GM19043 (cell line): ENCODE measurements around the gene CENPC.
"Not testable (repeated sequence)": the region's sequence is repeated elsewhere in the genome, so short reads cannot be mapped to it uniquely, and the experiment has no call there.

Source experiments
- ATAC-seq: cut with Tn5 transposase; IDR thresholded peaks from one replicate; pipeline ENCODE4 v1.9.1; 2021; ENCODE audit warnings: low read depth; ENCODE audit not compliant: unreplicated experiment

The CENPC gene

GRCh38 chr4:67475155-67475554 lies 70.1 kb downstream of the CENPC start:
- no peak for ATAC-seq

- ATAC-seq: no peak
These were observed 74.4 kb downstream of the CENPC start for GRCh38 chr4:67470871-67471270.

GRCh38 chr4:67468830-67469229 lies 76.5 kb downstream of the CENPC start:
- no peak for ATAC-seq

- no peak for ATAC-seq
These were observed 78.6 kb downstream of the CENPC start for GRCh38 chr4:67466751-67467150.

GRCh38 chr4:67465763-67466052 lies 79.6 kb downstream of the CENPC start:
- ATAC-seq: no peak

GRCh38 chr4:67465032-67465762 lies 80.1 kb downstream of the CENPC start:
- no peak for ATAC-seq

- ATAC-seq: no peak
These were observed 84.7 kb downstream of the CENPC start for GRCh38 chr4:67460574-67460973.

GRCh38 chr4:67459164-67459563 lies 86.1 kb downstream of the CENPC start:
- no peak for ATAC-seq

- no peak for ATAC-seq
These were observed 88.6 kb downstream of the CENPC start for GRCh38 chr4:67456577-67457196.

GRCh38 chr4:67452846-67453205 lies 92.5 kb downstream of the CENPC start:
- not testable (repeated sequence) for ATAC-seq

- no peak for ATAC-seq
These were observed 93.0 kb downstream of the CENPC start for GRCh38 chr4:67452100-67452845.

GRCh38 chr4:67451464-67451863 lies 93.8 kb downstream of the CENPC start:
- ATAC-seq: no peak

GRCh38 chr4:67448621-67449020 lies 96.7 kb downstream of the CENPC start:
- ATAC-seq: no peak

- no peak for ATAC-seq
These were observed 97.4 kb downstream of the CENPC start for GRCh38 chr4:67447873-67448272.

GRCh38 chr4:67446811-67447210 lies 98.5 kb downstream of the CENPC start:
- no peak for ATAC-seq

GRCh38 chr4:67445881-67446280 lies 99.4 kb downstream of the CENPC start:
- not testable (repeated sequence) for ATAC-seq

- ATAC-seq: no peak
These were observed 106.3 kb downstream of the CENPC start for GRCh38 chr4:67438975-67439374.

- ATAC-seq: no peak
These were observed 107.2 kb downstream of the CENPC start for GRCh38 chr4:67437974-67438713.

GRCh38 chr4:67436742-67437141 lies 108.6 kb downstream of the CENPC start:
- ATAC-seq: peak; percentile 96

GRCh38 chr4:67430989-67431388 lies 114.3 kb downstream of the CENPC start:
- ATAC-seq: no peak

GRCh38 chr4:67428819-67429218 lies 116.5 kb downstream of the CENPC start:
- no peak for ATAC-seq
